Suppressor macrophage (primary cell): Measurements from ENCODE around the gene NRG4.
"Not testable (repeated sequence)": the region's sequence is repeated elsewhere in the genome, so short reads cannot be mapped to it uniquely, and the experiment has no call there.

Experiments
- DNase-seq, 4 experiments: peaks; one replicate each; pipeline ENCODE4 v3.0.0-alpha.2; 2020 to 2022
- total RNA-seq, 17 experiments: gene quantifications; one replicate each; lab custom pipeline; 2026; ENCODE audit warnings: mixed read lengths in 6 of 17, inconsistent platforms in 3 of 17; lab: John Stamatoyannopoulos, UW

Gene NRG4, protein sequence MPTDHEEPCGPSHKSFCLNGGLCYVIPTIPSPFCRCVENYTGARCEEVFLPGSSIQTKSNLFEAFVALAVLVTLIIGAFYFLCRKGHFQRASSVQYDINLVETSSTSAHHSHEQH
- 0.35 to 3.7 (median 1.3) reads per million in 17 experiments for total RNA-seq

DNA sequence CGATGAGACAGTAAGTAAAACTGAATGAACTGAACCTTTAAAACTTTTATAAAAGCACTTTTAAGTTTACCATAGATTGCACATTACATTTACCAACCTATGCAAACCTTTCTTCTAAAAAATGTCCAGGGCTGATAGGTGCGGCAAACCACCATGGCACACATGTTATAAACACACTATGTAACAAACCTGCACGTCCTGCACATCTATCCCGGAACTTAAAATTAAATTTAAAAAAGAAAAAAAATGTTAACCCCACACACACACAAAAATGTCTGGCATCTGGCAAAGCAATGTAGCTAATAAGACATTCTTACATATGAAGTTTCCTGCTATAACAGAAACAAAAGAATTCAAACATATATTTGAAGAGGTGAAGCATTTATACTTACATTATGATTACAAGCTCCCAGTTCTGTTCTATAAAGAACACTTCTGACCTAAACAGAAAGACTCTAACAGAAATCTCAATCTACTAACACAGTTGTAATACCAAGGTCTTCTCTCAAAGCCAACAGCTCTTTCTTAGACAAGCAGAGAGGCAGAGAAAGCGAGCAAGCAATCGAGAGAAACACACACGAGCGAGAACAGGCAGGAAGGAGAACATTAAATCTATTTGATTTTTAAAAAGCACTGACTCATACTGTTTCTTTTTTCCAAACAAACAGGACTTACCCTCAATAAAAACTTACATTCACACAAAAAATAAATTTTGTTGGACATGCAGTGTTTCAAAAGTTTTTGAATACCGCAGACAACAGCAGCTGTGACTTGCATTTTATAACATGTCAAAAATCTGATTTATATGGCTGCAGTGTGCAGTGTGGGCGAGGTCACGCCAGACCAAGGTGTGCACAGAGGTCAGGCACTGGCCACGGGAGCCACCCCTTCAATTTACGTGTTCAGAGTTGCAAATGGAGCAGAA is at the start of gene NRG4:
NRG4 (minus strand) TSS at position 798 of the 925 bp plus-strand sequence. CDS start 1,194 bp downstream, outside the sequence.
- DNase-seq, result peak; percentile 20 to 60 (median 46)

- DNase-seq, result no peak
Measured at GRCh38 chr15:76061700-76062099, 49.5 kb upstream of the NRG4 start.

DNA sequence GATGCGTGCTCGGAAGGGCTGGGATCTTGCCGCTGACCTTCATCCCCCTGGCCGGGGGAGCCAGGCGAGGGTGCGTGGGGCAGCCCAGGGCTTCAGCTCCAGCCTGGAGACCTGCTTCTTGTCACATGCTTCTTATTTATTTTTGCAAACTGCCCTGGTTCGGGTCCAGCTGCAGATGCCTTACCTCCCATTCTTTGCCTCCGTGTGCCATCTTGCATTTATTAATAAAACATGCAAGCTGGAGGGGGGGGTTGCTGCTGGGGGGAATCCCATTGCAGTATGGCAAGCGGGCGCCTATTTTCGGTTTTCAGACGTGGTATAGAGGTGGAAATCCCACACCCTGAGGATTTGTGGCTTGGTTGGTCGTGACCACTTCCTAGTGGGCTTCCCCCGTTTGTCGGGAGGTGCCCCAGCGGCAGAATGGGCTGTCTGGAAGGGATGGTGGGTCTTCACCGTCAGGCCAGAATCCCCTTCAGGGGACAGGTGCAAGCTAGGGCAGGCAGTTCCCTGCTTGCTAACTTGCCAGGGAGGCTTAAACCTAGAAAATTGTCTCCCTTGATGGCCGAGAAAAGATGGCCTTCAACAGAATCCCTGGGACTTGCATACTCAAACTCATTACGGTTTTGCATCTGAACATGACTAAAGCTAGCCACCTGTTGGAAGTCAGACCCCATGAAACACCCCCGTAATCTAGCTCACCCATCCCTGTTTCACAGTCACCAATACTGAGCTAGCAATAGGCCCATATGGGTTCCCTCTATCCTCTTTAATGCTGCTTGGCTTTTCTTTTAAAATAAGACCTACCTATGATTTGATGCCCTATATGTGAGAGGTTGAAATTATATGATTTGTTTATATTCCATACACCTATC is 48.1 kb upstream of the NRG4 start:
- peak in 2 of 4 experiments; percentile 19 to 31 for DNase-seq

- peak; percentile 71 to 94 (median 84) for DNase-seq
Measured at GRCh38 chr15:76059320-76060117, 47.3 kb upstream of the NRG4 start, which contains the start of gene TMEM266. TSS of gene TMEM266 (plus strand) at chr15:76059985. CDS start at chr15:76134264, 74,279 bp downstream.

DNA sequence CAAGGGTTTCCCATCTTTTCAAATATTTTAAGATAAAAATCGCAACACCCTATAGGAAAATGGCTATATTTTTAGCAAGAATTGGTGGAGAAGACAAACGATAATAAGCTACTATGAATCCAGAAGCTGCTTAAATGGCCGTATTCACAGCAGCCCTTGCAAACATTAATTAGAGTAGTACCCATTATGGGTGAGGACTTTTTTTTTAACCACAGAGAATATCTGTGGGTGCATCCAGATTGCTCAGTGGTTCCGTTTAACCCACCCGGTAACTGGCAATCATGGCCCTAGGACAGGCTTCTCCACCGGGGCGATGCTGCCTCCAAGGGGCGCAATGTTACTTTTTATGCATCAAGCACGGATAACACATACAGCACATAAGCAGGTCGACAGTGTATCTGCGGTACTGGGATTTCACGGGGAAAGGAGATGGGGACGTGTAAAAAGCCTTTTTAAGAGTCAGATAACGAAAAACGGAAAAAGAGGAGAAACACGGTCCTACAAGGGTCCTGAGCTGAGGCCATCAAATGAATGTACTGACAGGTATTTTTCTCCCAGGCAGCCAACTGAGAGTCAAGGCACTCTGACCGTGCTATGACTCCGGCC is 46.6 kb upstream of the NRG4 start:
- peak; percentile 34 to 78 (median 69) for DNase-seq

GRCh38 chr15:76057332-76058000 is 45.2 kb upstream of the NRG4 start:
- DNase-seq, result peak; percentile 67 to 85 (median 74)

DNA sequence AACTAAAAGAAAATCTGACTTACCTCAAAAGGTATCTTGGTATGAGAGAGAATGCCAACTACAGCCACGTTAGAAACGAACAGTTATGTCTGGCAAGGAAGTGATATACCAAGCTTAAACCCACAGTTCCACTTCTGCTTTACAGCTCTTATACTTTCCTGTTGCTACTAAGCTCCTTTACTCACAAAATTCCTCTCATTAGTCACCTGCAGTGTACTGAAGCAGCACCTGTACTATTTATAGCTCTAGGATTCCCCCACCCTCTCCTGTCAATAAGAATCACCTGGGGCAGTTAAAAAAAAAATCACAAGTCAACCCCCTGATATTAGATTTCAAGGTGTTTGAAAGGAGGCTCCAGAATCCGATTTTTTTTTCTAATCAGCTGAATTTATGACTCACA is 44.7 kb upstream of the NRG4 start:
- peak; percentile 27 to 64 (median 46) for DNase-seq

GRCh38 chr15:76054201-76054600 is 42.0 kb upstream of the NRG4 start:
- not testable (repeated sequence) for DNase-seq

DNA sequence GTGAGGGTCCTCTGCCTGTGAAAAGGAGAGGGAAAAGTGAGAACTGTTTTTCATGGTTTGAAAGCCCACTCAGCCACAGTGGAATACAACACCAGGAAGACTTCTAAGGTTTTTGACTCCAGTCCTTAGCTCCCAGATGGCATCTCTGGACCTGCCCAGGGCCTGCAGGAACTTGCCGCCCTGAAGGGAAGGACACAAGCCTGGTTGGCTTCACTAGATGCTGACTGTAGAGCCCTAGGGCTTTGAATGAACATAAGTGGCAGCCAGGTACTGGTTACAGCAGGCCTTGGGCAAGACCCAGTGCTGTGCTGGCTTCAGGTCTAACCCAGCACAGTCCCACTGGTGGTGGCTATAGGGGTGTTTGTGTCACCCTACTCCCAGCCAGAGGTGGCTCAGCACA is 26.3 kb upstream of the NRG4 start:
- no peak for DNase-seq

GRCh38 chr15:76035593-76035992 is 23.4 kb upstream of the NRG4 start:
- no peak for DNase-seq

DNA sequence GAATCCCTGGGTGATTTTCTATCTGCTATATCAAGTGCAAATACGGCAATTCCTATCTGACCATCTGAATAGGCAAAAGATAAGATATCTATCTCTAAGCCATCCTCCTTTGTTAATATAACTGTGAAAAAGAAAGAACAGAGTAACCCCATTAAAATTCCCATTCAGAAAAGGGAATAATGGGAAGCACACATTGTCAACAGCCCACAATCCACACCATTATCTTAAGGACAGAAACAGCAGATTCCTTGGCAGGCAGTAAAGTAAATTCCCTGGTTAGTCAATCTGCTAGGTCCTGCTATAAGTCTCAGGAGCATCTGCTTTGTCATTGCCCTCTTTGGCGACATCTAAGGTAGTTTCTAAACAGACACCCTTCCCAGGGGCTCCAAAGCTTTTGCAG is 21.9 kb upstream of the NRG4 start:
- no peak for DNase-seq

- no peak for DNase-seq
Measured at GRCh38 chr15:76033438-76033837, 21.2 kb upstream of the NRG4 start.

- no peak for DNase-seq
Measured at GRCh38 chr15:76032046-76032445, 19.8 kb upstream of the NRG4 start.

GRCh38 chr15:76024021-76024768 is 12.0 kb upstream of the NRG4 start:
- DNase-seq, result no peak

DNA sequence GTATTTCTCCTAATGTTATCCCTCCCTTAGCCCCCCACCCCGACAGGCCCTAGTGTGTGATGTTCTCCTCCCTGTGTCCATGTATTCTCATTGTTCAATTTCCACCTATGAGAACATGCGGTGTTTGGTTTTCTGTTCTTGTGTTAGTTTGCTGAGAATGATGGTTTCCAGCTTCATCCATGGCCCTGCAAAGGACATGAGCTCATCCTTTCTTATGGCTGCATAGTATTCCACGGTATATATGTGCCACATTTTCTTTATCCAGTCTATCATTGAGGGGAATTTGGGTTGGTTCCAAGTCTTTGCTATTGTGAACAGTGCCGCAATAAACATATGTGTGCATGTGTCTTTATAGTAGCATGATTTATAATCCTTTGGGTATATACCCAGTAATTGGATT is 1.2 kb upstream of the NRG4 start:
- not testable (repeated sequence) for DNase-seq

GRCh38 chr15:76010613-76011012 is 1.6 kb downstream of the NRG4 start:
- DNase-seq, result no peak

DNA sequence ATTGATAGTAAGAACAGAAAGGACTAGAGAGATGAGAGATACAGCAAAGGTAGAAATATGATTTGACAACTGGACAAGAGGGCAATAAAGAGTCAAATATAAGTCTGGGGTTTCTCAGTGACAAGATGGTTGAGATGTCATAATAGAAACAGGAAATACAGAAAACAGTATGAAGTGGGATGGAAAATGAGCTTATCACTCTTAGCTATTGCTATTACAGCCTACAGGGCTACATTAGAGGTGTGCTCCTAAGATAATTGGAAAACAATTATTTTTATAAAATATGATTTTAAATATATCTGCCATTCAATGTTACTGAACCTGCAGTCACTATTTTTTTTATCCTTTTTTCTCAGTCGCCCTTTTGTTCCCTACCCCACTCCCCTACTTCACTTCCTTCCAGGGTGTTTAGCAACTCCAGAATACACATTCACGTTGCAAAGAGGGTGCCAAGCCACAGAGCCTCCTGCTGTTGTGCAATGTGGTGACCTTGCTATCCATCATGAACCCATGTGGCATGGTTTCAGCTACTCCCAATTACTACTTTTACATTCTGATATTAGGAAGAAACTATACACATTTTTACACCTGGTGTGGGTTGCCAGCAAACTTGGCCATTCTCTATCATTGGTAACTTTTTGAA is 6.0 kb downstream of the NRG4 start:
- peak; percentile 61 to 79 (median 71) for DNase-seq

GRCh38 chr15:76003364-76003763 is 8.9 kb downstream of the NRG4 start:
- no peak for DNase-seq

DNA sequence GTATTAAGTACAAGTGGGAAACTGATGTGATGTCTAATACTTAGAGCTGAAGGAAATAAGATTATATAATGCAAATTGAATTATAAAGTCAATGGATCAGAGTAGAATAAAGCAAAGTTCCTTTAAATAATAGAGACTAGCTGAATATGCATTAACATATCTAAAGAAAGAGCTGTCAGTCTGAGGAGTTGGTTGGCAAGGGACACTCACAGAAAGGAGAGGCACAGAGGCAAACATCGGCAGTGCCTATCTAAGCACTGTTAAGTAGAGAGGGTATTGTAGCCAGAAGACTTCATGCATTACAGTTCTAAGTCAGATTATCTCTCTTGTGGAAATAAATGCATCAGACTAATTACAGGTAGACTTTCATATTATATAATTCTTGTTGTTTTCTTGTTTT is 16.6 kb downstream of the NRG4 start:
- DNase-seq, result no peak

- no peak for DNase-seq
Measured at GRCh38 chr15:75994220-75994619, 18.0 kb downstream of the NRG4 start.
